HepG2 (cell line): ENCODE data around the gene BCAS3. TPM values are rescaled to one million over a fixed set of nuclear protein-coding genes. Genes with fewer than 3 reads are reported as not detected.

Experiments used
- AGO1 ChIP-seq: fragments of 200-400 bp; formaldehyde crosslinking; IDR thresholded peaks from 2 replicates; pipeline ENCODE4 v1.6.1; 2017; ENCODE audit warnings: mild to moderate bottlenecking, low read depth, low read length, moderate library complexity; ENCODE audit not compliant: poor library complexity, severe bottlenecking
- FOXC1 ChIP-seq: sonication (generic); formaldehyde crosslinking; IDR thresholded peaks from 2 replicates; pipeline ENCODE4 v1.8.0; 2022; ENCODE audit warnings: mild to moderate bottlenecking, missing genetic modification reagents, borderline replicate concordance
- HOXA3 ChIP-seq: sonication (generic); formaldehyde crosslinking; IDR thresholded peaks from 2 replicates; pipeline ENCODE4 v1.5.0; 2020; ENCODE audit warnings: missing genetic modification reagents
- POLR2G ChIP-seq: fragments of 200-400 bp; formaldehyde crosslinking; IDR thresholded peaks from 2 replicates; pipeline ENCODE4 v1.6.1; 2018; ENCODE audit warnings: mild to moderate bottlenecking, low read depth, low read length, moderate library complexity
- RAD21 ChIP-seq: fragments of 450-650 bp; formaldehyde crosslinking; IDR thresholded peaks from 2 replicates; pipeline ENCODE4 v1.5.0; 2020; ENCODE audit warnings: mild to moderate bottlenecking
- RAD51 ChIP-seq: fragments of 450-650 bp; IDR thresholded peaks from 2 replicates; pipeline ENCODE4 v1.6.1; 2016; ENCODE audit warnings: borderline replicate concordance
- TAF15 ChIP-seq: fragments of 200-400 bp; formaldehyde crosslinking; IDR thresholded peaks from one replicate; pipeline ENCODE4 v1.6.1; 2018; ENCODE audit warnings: mild to moderate bottlenecking, low read depth, low read length; ENCODE audit not compliant: poor library complexity, severe bottlenecking
- XBP1 ChIP-seq: sonication (generic); formaldehyde crosslinking; IDR thresholded peaks from 2 replicates; pipeline ENCODE4 v1.5.0; 2020; ENCODE audit warnings: missing genetic modification reagents
- XRCC5 ChIP-seq: fragments of 200-400 bp; formaldehyde crosslinking; optimal IDR thresholded peaks from 2 replicates; pipeline ENCODE3; 2017; ENCODE audit warnings: mild to moderate bottlenecking, low read length
- ZEB1 ChIP-seq: IDR thresholded peaks from 2 replicates; pipeline ENCODE4 v1.6.1; 2012; ENCODE audit warnings: mild to moderate bottlenecking, low read depth, inconsistent platforms; ENCODE audit not compliant: insufficient replicate concordance
- ZNF44 ChIP-seq: sonication (generic); formaldehyde crosslinking; IDR thresholded peaks from 2 replicates; pipeline ENCODE4 v1.5.1; 2020; ENCODE audit warnings: mild to moderate bottlenecking, missing genetic modification reagents
- ZNF580 ChIP-seq: IDR thresholded peaks from 2 replicates; pipeline ENCODE4 v1.6.1; 2016; ENCODE audit warnings: low read depth, borderline replicate concordance
- ZNF629 ChIP-seq: sonication (generic); formaldehyde crosslinking; conservative IDR thresholded peaks from 2 replicates; pipeline ENCODE4 v1.5.0; 2020; ENCODE audit warnings: missing genetic modification reagents
- ZNF670 ChIP-seq: sonication (generic); formaldehyde crosslinking; IDR thresholded peaks from 2 replicates; pipeline ENCODE4 v1.8.0; 2022; ENCODE audit warnings: mild to moderate bottlenecking, missing genetic modification reagents, borderline replicate concordance
- ZNF703 ChIP-seq: sonication (generic); formaldehyde crosslinking; IDR thresholded peaks from 2 replicates; pipeline ENCODE4 v1.5.1; 2020; ENCODE audit warnings: missing genetic modification reagents, mild to moderate bottlenecking, moderate library complexity, borderline replicate concordance
- ZNF816 ChIP-seq: sonication (generic); formaldehyde crosslinking; IDR thresholded peaks from 2 replicates; pipeline ENCODE4 v1.8.0; 2022; ENCODE audit warnings: missing genetic modification reagents, mild to moderate bottlenecking, borderline replicate concordance
- polyA plus RNA-seq, 8 experiments: library from polyadenylated mRNA; depleted of rRNA in 3 of 8; stranded (reverse) in 7 of 8; unstranded in 1 of 8; fragments of >200 nt; fragmentation: Illumina TruSeq in 4 of 8; extraction: Trizol in 4 of 8; gene quantifications; 2 replicates each; pipeline versions ENCODE4 v1.2.1 to v1.2.3, GENCODE V29; 2011 to 2016; ENCODE audit warnings: low read depth in 4 of 8, missing spikeins in 1 of 8, mixed read lengths in 1 of 8; ENCODE audit not compliant: insufficient read depth in 1 of 8
- total RNA-seq, 5 experiments: library from RNA; depleted of rRNA; stranded (reverse); fragments of >200 nt; fragmentation: Illumina TruSeq; extraction: Trizol; gene quantifications; 2 replicates each; pipeline ENCODE4 v1.2.3, GENCODE V29; 2016; ENCODE audit warnings: low read depth in 1 of 5
- TF ChIP-seq, protein P1 (sequence below): sonication (generic); formaldehyde crosslinking; IDR thresholded peaks from 2 replicates; pipeline ENCODE4 v1.4.0; 2020; ENCODE audit warnings: mild to moderate bottlenecking, missing genetic modification reagents
- TF ChIP-seq, protein P2 (sequence below): sonication (generic); formaldehyde crosslinking; conservative IDR thresholded peaks from 2 replicates; pipeline ENCODE4 v1.4.0; 2020; ENCODE audit warnings: missing genetic modification reagents
- TF ChIP-seq, protein P3 (sequence below): sonication (generic); formaldehyde crosslinking; IDR thresholded peaks from 2 replicates; pipeline ENCODE4 v1.4.0; 2020; ENCODE audit warnings: missing genetic modification reagents, mild to moderate bottlenecking, borderline replicate concordance
- TF ChIP-seq, protein P4 (sequence below): sonication (generic); formaldehyde crosslinking; IDR thresholded peaks from 2 replicates; pipeline ENCODE4 v1.4.0; 2020; ENCODE audit warnings: missing genetic modification reagents, low read depth, mild to moderate bottlenecking, borderline replicate concordance

The BCAS3 gene
- total and polyA plus RNA-seq, 2 of the 13 experiments (the other 11 are each of a cell fraction or from before 2014, with no cell fraction given) = 10.7 to 11.2 TPM

GRCh38 chr17:60676758-60677307, 818 bp upstream of the BCAS3 start (continued):
- TF ChIP-seq, protein P1, sequence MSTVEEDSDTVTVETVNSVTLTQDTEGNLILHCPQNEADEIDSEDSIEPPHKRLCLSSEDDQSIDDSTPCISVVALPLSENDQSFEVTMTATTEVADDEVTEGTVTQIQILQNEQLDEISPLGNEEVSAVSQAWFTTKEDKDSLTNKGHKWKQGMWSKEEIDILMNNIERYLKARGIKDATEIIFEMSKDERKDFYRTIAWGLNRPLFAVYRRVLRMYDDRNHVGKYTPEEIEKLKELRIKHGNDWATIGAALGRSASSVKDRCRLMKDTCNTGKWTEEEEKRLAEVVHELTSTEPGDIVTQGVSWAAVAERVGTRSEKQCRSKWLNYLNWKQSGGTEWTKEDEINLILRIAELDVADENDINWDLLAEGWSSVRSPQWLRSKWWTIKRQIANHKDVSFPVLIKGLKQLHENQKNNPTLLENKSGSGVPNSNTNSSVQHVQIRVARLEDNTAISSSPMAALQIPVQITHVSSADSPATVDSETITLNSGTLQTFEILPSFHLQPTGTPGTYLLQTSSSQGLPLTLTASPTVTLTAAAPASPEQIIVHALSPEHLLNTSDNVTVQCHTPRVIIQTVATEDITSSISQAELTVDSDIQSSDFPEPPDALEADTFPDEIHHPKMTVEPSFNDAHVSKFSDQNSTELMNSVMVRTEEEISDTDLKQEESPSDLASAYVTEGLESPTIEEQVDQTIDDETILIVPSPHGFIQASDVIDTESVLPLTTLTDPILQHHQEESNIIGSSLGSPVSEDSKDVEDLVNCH (CRISPR knock-in tag) = no peak
- no peak for TF ChIP-seq ZEB1
- TF ChIP-seq, protein P2, sequence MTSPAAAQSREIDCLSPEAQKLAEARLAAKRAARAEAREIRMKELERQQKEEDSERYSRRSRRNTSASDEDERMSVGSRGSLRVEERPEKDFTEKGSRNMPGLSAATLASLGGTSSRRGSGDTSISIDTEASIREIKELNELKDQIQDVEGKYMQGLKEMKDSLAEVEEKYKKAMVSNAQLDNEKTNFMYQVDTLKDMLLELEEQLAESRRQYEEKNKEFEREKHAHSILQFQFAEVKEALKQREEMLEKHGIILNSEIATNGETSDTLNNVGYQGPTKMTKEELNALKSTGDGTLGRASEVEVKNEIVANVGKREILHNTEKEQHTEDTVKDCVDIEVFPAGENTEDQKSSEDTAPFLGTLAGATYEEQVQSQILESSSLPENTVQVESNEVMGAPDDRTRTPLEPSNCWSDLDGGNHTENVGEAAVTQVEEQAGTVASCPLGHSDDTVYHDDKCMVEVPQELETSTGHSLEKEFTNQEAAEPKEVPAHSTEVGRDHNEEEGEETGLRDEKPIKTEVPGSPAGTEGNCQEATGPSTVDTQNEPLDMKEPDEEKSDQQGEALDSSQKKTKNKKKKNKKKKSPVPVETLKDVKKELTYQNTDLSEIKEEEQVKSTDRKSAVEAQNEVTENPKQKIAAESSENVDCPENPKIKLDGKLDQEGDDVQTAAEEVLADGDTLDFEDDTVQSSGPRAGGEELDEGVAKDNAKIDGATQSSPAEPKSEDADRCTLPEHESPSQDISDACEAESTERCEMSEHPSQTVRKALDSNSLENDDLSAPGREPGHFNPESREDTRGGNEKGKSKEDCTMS = no peak
- TF ChIP-seq ZNF629 = no peak
- no peak for TF ChIP-seq TAF15
- TF ChIP-seq ZNF670 (CRISPR knock-in tag) = peak; percentile 32; the same call in 1 of the 2 replicates
- no peak for TF ChIP-seq XBP1
- peak; percentile 65; the same call in 1 of the 2 replicates for TF ChIP-seq ZNF580 (CRISPR knock-in tag)
- no peak for TF ChIP-seq AGO1
- TF ChIP-seq, protein P3, sequence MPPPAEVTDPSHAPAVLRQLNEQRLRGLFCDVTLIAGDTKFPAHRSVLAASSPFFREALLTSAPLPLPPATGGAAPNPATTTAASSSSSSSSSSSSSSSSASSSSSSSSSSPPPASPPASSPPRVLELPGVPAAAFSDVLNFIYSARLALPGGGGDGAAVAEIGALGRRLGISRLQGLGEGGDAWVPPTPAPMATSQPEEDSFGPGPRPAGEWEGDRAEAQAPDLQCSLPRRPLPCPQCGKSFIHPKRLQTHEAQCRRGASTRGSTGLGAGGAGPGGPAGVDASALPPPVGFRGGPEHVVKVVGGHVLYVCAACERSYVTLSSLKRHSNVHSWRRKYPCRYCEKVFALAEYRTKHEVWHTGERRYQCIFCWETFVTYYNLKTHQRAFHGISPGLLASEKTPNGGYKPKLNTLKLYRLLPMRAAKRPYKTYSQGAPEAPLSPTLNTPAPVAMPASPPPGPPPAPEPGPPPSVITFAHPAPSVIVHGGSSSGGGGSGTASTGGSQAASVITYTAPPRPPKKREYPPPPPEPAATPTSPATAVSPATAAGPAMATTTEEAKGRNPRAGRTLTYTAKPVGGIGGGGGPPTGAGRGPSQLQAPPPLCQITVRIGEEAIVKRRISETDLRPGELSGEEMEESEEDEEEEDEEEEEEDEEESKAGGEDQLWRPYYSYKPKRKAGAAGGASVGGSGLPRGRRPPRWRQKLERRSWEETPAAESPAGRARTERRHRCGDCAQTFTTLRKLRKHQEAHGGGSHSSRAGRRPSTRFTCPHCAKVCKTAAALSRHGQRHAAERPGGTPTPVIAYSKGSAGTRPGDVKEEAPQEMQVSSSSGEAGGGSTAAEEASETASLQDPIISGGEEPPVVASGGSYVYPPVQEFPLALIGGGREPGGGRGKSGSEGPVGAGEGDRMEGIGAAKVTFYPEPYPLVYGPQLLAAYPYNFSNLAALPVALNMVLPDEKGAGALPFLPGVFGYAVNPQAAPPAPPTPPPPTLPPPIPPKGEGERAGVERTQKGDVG (CRISPR knock-in tag) = 0 out of 2 replicates have a peak, but pooled peaks have one; percentile 2
- no peak for TF ChIP-seq POLR2G
- TF ChIP-seq XRCC5 = no peak
- no peak for TF ChIP-seq ZNF703
- TF ChIP-seq, protein P4, sequence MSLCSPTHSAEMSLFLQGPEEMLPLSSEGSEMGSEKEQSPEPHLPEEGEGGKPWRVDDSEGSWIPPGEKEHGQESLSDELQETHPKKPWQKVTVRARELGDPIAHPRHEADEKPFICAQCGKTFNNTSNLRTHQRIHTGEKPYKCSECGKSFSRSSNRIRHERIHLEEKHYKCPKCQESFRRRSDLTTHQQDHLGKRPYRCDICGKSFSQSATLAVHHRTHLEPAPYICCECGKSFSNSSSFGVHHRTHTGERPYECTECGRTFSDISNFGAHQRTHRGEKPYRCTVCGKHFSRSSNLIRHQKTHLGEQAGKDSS = no peak
- TF ChIP-seq RAD51 = no peak
- TF ChIP-seq HOXA3 (CRISPR knock-in tag) = no peak
- peak; percentile 10; the same call in 1 of the 2 replicates for TF ChIP-seq ZNF816 (CRISPR knock-in tag)
- TF ChIP-seq RAD21 = no peak
- TF ChIP-seq FOXC1 (CRISPR knock-in tag) = no peak
- no peak for TF ChIP-seq ZNF44 (CRISPR knock-in tag)
